GM12865 (cell line): ENCODE results near the gene RANBP3.

Experiments
- DNase-seq: peaks from one replicate; pipeline ENCODE4 v3.0.0; 2010; ENCODE audit warnings: low read depth
- H3K4me3 ChIP-seq: 2 replicates; pipeline ENCODE4 v1.5.1; 2011; ENCODE audit warnings: mild to moderate bottlenecking, low read depth, low read length, control low read depth
- TF ChIP-seq, protein P1 (sequence below): IDR thresholded peaks from 2 replicates; pipeline ENCODE4 v1.5.1; 2011; ENCODE audit warnings: low read length, control low read depth, low read depth, inconsistent platforms; ENCODE audit not compliant: insufficient read depth; ENCODE audit errors: missing control alignments

Gene RANBP3

DNA sequence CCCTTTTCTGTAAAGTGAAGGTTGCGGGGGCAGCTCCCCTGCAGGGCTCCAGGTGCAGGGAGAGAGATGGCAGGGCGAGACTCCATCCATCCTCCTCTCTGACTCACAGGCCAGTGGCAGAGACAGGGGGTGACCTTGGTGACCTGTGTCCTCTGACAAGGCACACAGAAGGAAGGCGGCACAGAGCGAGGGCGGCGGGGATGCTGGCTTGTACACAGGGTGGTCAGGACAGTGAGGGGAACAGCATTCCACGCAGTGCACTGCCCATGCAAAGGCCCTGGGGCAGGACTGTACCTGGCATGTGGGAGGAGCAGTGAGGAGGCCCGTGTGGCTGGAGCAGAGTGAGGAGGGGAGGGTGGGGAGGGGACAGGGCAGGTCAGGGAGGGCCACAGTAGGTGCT is 82.0 kb downstream of the RANBP3 start:
- H3K4me3 ChIP-seq: no peak overlapping the region
- DNase-seq: no peak
- TF ChIP-seq, protein P1, sequence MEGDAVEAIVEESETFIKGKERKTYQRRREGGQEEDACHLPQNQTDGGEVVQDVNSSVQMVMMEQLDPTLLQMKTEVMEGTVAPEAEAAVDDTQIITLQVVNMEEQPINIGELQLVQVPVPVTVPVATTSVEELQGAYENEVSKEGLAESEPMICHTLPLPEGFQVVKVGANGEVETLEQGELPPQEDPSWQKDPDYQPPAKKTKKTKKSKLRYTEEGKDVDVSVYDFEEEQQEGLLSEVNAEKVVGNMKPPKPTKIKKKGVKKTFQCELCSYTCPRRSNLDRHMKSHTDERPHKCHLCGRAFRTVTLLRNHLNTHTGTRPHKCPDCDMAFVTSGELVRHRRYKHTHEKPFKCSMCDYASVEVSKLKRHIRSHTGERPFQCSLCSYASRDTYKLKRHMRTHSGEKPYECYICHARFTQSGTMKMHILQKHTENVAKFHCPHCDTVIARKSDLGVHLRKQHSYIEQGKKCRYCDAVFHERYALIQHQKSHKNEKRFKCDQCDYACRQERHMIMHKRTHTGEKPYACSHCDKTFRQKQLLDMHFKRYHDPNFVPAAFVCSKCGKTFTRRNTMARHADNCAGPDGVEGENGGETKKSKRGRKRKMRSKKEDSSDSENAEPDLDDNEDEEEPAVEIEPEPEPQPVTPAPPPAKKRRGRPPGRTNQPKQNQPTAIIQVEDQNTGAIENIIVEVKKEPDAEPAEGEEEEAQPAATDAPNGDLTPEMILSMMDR: no peak

DNA sequence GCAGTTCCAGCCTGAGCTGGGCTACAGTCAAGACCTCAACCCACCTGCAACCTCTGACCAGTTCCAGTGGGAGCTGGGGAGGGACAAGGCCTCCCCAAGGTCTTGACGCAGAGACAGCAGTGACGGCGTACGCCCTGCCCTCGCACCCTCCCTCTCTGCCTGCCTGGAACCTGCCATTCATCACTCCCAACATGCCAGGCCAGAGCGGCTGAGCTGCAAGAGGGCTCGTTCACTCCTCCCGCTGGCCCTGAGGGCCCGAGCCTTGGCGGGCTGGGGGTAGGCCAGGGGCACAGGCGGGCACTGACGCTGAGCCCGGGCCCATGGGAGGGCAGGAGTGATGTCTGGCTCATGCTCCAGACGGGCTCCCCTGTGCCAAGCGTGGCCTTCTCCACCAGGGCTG is 82.5 kb downstream of the RANBP3 start:
- no peak for DNase-seq
- TF ChIP-seq, protein P1: no peak
- no peak overlapping the region for H3K4me3 ChIP-seq

DNA sequence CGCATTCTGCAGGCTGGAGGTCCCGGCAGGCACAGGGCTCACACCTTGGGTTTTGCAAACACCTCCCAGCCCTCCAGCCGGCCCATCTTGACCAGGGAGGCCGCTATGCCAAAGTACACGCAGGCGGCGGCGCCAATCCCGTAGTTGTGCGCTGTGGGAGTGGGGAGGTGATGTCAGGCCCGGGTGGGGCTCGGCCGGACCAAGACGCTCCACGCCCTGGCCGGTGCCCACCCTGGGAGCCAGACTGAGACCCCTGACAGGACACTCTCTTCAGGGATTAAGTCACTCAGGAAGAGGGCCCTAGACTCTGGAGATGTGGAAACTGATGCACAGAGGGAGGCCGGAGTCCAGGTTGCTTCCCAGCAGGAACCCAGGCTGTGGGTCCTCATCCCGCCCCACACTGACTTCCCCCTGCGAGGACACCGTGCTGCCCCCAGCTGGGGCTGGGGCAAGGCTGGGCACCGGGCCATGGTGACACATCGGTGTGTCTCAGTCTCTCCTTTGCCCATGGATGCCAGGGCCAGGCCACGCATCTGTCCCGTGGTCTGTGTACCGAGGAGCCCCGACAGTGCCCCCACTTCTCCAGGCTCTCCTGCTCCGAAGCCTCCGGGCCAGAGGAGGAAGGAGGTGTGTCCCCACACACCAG is 83.1 kb downstream of the RANBP3 start:
- TF ChIP-seq, protein P1: no peak
- H3K4me3 ChIP-seq: no peak overlapping the region
- no peak for DNase-seq

DNA sequence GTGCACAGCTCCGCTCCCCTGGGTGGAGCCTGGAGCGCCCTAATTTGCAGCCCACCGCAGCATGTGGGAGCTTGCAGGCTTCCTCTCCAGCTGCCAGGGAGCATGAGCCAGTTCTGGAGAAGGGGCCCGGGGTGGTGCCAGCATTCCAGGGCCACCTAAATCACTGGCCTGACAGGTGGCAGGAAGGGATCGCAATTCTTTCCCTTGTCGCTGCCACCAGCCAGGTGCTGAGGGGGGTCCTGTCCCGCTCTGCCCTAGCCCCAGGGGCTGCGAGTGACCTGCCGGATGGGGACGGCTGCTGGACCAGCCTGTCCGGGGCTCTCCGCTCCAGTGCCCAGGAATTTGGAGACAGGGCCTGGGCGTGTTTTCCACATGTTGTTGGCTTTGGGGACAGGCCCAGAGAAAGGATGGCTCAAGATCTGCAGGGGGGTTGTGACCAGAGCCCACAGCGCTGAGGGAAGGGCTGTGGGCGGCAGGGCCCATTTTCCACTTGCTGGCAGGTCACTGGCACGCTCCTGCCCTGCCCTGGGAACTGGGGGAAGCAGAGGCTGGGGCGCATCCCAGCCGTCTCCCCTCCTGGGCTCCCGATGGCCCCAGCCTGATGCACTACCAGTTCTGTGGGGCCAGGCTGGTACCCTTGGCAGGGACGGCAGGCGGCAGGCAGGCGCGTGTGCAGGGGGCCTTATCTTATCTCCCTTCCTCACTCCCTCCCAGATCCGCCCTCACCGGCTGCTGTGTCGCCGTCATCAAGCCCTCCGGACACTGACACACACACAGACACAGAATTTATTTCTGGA is 83.8 kb downstream of the RANBP3 start:
- DNase-seq: no peak
- H3K4me3 ChIP-seq: no peak overlapping the region

DNA sequence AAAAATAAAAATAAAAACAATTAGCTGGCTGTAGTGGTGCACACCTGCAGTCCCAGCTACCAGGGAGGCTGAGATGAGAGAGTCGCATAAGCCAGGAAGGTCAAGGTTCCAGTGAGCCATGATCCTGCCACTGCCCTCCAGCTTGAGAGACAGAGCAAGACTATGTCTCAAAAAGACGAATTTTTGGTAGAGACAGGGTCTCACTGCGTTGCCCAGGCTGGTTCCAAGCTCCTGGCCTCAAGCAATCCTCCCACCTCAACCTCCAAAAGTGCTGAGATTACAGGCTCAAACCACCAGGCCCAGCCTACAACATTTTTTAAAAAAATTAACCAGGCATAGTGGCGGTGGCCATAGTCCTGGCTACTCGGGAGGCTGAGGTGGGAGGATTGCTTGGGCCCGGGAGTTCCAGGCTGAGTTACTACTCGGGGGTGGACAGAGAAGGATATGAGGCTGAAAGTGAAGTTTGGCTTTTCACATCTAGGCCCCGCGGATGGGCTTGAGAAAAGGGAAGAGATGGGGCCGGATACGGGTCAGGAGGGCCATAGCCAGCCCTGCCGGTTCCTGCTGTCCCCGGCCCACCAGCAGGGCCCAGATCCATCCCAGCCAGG is 84.5 kb downstream of the RANBP3 start:
- TF ChIP-seq, protein P1: no peak
- DNase-seq: no peak
- H3K4me3 ChIP-seq: no peak overlapping the region

More for the DNA sequence above, 83.8 kb downstream of the RANBP3 start:
- TF ChIP-seq, protein P1: no peak

DNA sequence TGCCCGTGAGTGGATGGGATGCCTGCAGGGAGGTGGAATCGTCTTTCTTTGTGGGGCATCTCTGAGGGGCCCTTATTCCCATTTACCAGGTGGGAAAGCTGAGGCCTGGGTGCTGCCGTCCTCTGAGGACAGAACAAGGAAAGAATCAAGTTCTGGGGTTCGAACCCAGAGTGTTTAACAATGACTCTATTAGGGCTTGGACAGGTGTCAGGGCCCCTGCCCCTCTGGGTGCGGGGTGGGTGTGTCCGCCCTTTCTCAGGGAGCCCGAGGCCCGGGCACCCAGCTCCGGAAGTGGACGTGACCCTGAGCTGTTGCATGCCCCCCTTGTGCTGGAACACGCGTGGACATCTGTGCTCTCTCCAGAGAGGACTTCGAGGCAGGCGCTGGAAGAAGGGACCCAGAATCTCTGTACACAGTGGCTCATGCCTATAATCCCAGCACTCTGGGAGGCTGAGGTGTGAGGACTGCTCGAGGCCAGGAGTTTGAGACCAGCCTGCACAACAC is 85.1 kb downstream of the RANBP3 start:
- no peak for DNase-seq
- H3K4me3 ChIP-seq: no peak overlapping the region
- TF ChIP-seq, protein P1: no peak
